ENCODE measurements around the gene TMEM101. TPM values are rescaled to one million over a fixed set of nuclear protein-coding genes. Genes with fewer than 3 reads are reported as not detected.
"Not testable (repeated sequence)": the region's sequence is repeated elsewhere in the genome, so short reads cannot be mapped to it uniquely, and the experiment has no call there.

Gene TMEM101
- total RNA-seq, 1 experiment from 2014 or later: 77.4 TPM

- H3K27ac ChIP-seq: no peak overlapping the region
- peak in 1 of 2 experiments; percentile 32 for DNase-seq (ENCODE audit: low read depth in 1 of 2, low spot score in 2 of 2)
- H3K4me1 ChIP-seq (replicated peaks): peaks cover 30% of the 10 kb centered on the region
- no peak overlapping the region for H3K4me3 ChIP-seq
- H3K27me3 ChIP-seq (replicated peaks): no peaks in the 10 kb centered on the region
- no peaks in the 10 kb centered on the region for H3K36me3 ChIP-seq
- no peaks in the 10 kb centered on the region for H3K9me3 ChIP-seq (replicated peaks)
These were observed 47.4 kb downstream of the TMEM101 start for GRCh38 chr17:43967251-43967875.

- peak in 1 of 2 experiments; percentile 42 for DNase-seq (ENCODE audit: low read depth in 1 of 2, low spot score in 2 of 2)
- Histone ChIP-seq H3K27me3 (replicated peaks) (peaks cover 5% of the 10 kb centered on the region; the same call in 1 of the 2 replicates), H3K27ac (no peak overlapping the region), H3K36me3 (no peaks in the 10 kb centered on the region), H3K4me3 (no peak overlapping the region), H3K4me1 (replicated peaks) (peaks cover 30% of the 10 kb centered on the region), H3K9me3 (replicated peaks) (no peaks in the 10 kb centered on the region)
These were observed 48.5 kb downstream of the TMEM101 start for GRCh38 chr17:43966276-43966675.

GRCh38 chr17:43962479-43962878 lies 52.3 kb downstream of the TMEM101 start:
- H3K4me3 ChIP-seq: no peak overlapping the region
- H3K27ac ChIP-seq: no peak overlapping the region
- peaks cover 5% of the 10 kb centered on the region; the same call in 1 of the 2 replicates for H3K27me3 ChIP-seq (replicated peaks)
- H3K4me1 ChIP-seq (replicated peaks): peaks cover 35% of the 10 kb centered on the region
- DNase-seq (ENCODE audit: low read depth in 1 of 2, low spot score in 2 of 2): no peak
- no peaks in the 10 kb centered on the region for H3K36me3 ChIP-seq
- H3K9me3 ChIP-seq (replicated peaks): no peaks in the 10 kb centered on the region

GRCh38 chr17:43961954-43962353 lies 52.8 kb downstream of the TMEM101 start:
- Histone ChIP-seq H3K36me3 (no peaks in the 10 kb centered on the region), H3K4me3 (no peak overlapping the region), H3K4me1 (replicated peaks) (peaks cover 34% of the 10 kb centered on the region), H3K9me3 (replicated peaks) (no peaks in the 10 kb centered on the region), H3K27me3 (replicated peaks) (peaks cover 5% of the 10 kb centered on the region; the same call in 1 of the 2 replicates), H3K27ac (no peak overlapping the region)
- DNase-seq (ENCODE audit: low read depth in 1 of 2, low spot score in 2 of 2): no peak

GRCh38 chr17:43961292-43961691 lies 53.5 kb downstream of the TMEM101 start:
- peaks cover 33% of the 10 kb centered on the region for H3K4me1 ChIP-seq (replicated peaks)
- not testable (repeated sequence) for H3K27ac ChIP-seq; DNase-seq (ENCODE audit: low read depth in 1 of 2, low spot score in 2 of 2); H3K36me3 ChIP-seq; H3K4me3 ChIP-seq; H3K27me3 ChIP-seq (replicated peaks); H3K9me3 ChIP-seq (replicated peaks)

Other genes starting within 250 kb of the TMEM101 start
- gene DUSP3, start 236.0 kb downstream of the TMEM101 start, total RNA-seq (2014; rRNA removed; shearing (Covaris generic)): 39.7 and 55.1 TPM in 2 replicates
- gene CFAP97D1, start 234.5 kb downstream of the TMEM101 start, total RNA-seq (2014; rRNA removed; shearing (Covaris generic)): not detected in 2 replicates
- 2.4 and 6.4 TPM in 2 replicates for gene MPP3, start 181.8 kb downstream of the TMEM101 start, total RNA-seq (2014; rRNA removed; shearing (Covaris generic))
- not detected in 2 replicates for gene CD300LG, start 167.8 kb downstream of the TMEM101 start, total RNA-seq (2014; rRNA removed; shearing (Covaris generic))
- 0.13 and 1.2 TPM in 2 replicates for gene MPP2, start 107.4 kb downstream of the TMEM101 start, total RNA-seq (2014; rRNA removed; shearing (Covaris generic))
- not detected in 2 replicates for gene PPY, start 72.5 kb downstream of the TMEM101 start, total RNA-seq (2014; rRNA removed; shearing (Covaris generic))
- gene PYY, start 61.0 kb downstream of the TMEM101 start, total RNA-seq (2014; rRNA removed; shearing (Covaris generic)): not detected in 2 replicates
- 2.8 and 3.3 TPM in 2 replicates for gene NAGS, start 10.3 kb downstream of the TMEM101 start, total RNA-seq (2014; rRNA removed; shearing (Covaris generic))
- gene LSM12, start 51.7 kb upstream of the TMEM101 start, total RNA-seq (2014; rRNA removed; shearing (Covaris generic)): 44.0 and 69.7 TPM in 2 replicates
- 24.4 and 36.2 TPM in 2 replicates for gene G6PC3, start 55.8 kb upstream of the TMEM101 start, total RNA-seq (2014; rRNA removed; shearing (Covaris generic))
- 143 and 298 TPM in 2 replicates for gene HDAC5, start 108.7 kb upstream of the TMEM101 start, total RNA-seq (2014; rRNA removed; shearing (Covaris generic))
- gene HROB, start 127.0 kb upstream of the TMEM101 start, total RNA-seq (2014; rRNA removed; shearing (Covaris generic)): 10.1 and 10.2 TPM in 2 replicates
- gene ASB16, start 155.7 kb upstream of the TMEM101 start, total RNA-seq (2014; rRNA removed; shearing (Covaris generic)): not detected in 2 replicates
- 22.6 and 42.6 TPM in 2 replicates for gene TMUB2, start 172.0 kb upstream of the TMEM101 start, total RNA-seq (2014; rRNA removed; shearing (Covaris generic))
- 62.6 and 67.4 TPM in 2 replicates for gene ATXN7L3, start 184.9 kb upstream of the TMEM101 start, total RNA-seq (2014; rRNA removed; shearing (Covaris generic))
- 63.6 and 80.0 TPM in 2 replicates for gene UBTF, start 204.7 kb upstream of the TMEM101 start, total RNA-seq (2014; rRNA removed; shearing (Covaris generic))